Measurements from ENCODE around the gene MAML2.
"Not testable (repeated sequence)": the region's sequence is repeated elsewhere in the genome, so short reads cannot be mapped to it uniquely, and the experiment has no call there.

The MAML2 gene

GRCh38 chr11:96185220-96185768, 157.7 kb downstream of the MAML2 start:
- no peak for DNase-seq (ENCODE audit: low spot score)

- DNase-seq (ENCODE audit: low spot score), result not testable (repeated sequence)
Measured at GRCh38 chr11:96180937-96181336, 162.1 kb downstream of the MAML2 start.

- DNase-seq (ENCODE audit: low spot score), result no peak
Measured at GRCh38 chr11:96180341-96180740, 162.7 kb downstream of the MAML2 start.

- DNase-seq (ENCODE audit: low spot score), result no peak
Measured at GRCh38 chr11:96179905-96180304, 163.1 kb downstream of the MAML2 start.

- DNase-seq (ENCODE audit: low spot score), result no peak
Measured at GRCh38 chr11:96178887-96179279, 164.1 kb downstream of the MAML2 start.

- no peak for DNase-seq (ENCODE audit: low spot score)
Measured at GRCh38 chr11:96178049-96178886, 164.7 kb downstream of the MAML2 start.

GRCh38 chr11:96177146-96177545, 165.8 kb downstream of the MAML2 start:
- DNase-seq (ENCODE audit: low spot score), result no peak

GRCh38 chr11:96173906-96174305, 169.1 kb downstream of the MAML2 start:
- DNase-seq (ENCODE audit: low spot score), result no peak

GRCh38 chr11:96173422-96173821, 169.6 kb downstream of the MAML2 start:
- no peak for DNase-seq (ENCODE audit: low spot score)

GRCh38 chr11:96172604-96173003, 170.4 kb downstream of the MAML2 start:
- no peak for DNase-seq (ENCODE audit: low spot score)

- DNase-seq (ENCODE audit: low spot score), result no peak
Measured at GRCh38 chr11:96169250-96169649, 173.7 kb downstream of the MAML2 start.

- peak; percentile 70 for DNase-seq (ENCODE audit: low spot score)
Measured at GRCh38 chr11:96168623-96169022, 174.4 kb downstream of the MAML2 start.

GRCh38 chr11:96167787-96168186, 175.2 kb downstream of the MAML2 start:
- DNase-seq (ENCODE audit: low spot score), result no peak

- no peak for DNase-seq (ENCODE audit: low spot score)
Measured at GRCh38 chr11:96167203-96167758, 175.7 kb downstream of the MAML2 start.

- peak; percentile 75 for DNase-seq (ENCODE audit: low spot score)
Measured at GRCh38 chr11:96162816-96163499, 180.0 kb downstream of the MAML2 start.

- DNase-seq (ENCODE audit: low spot score), result peak; percentile 51
Measured at GRCh38 chr11:96161307-96162089, 181.5 kb downstream of the MAML2 start.

- no peak for DNase-seq (ENCODE audit: low spot score)
Measured at GRCh38 chr11:96160732-96161306, 182.2 kb downstream of the MAML2 start.

- no peak for DNase-seq (ENCODE audit: low spot score)
Measured at GRCh38 chr11:96159968-96160367, 183.0 kb downstream of the MAML2 start.

- no peak for DNase-seq (ENCODE audit: low spot score)
Measured at GRCh38 chr11:96158126-96158525, 184.9 kb downstream of the MAML2 start.

GRCh38 chr11:96157517-96157873, 185.5 kb downstream of the MAML2 start:
- DNase-seq (ENCODE audit: low spot score), result no peak

GRCh38 chr11:96156379-96156722, 186.6 kb downstream of the MAML2 start:
- DNase-seq (ENCODE audit: low spot score), result no peak
